AG04449 (cell line): ENCODE results near the gene RYK.

Experiments
- CTCF ChIA-PET: fragments of 350-600 bp; formaldehyde crosslinking; extraction: SDS; loops from one replicate; lab custom pipeline; 2021; ENCODE audit warnings: antibody characterized with exemption; lab: Yijun Ruan, JAX
- POLR2A ChIA-PET: fragments of 400-600, 350-600 bp; formaldehyde crosslinking; extraction: SDS; loops from one replicate; lab custom pipeline; 2020; ENCODE audit warnings: antibody characterized with exemption, inconsistent platforms; lab: Yijun Ruan, JAX
- DNase-seq: peaks from one replicate; pipeline ENCODE4 v3.0.0-alpha.2; 2010; ENCODE audit warnings: low read depth, low spot score
- H3K4me3 ChIP-seq: 2 replicates; pipeline ENCODE4 v1.5.1; 2011; ENCODE audit warnings: low read depth, mild to moderate bottlenecking, control low read depth, low read length
- TF ChIP-seq, protein P1 (sequence below): IDR thresholded peaks from one replicate; pipeline ENCODE4 v1.5.1; 2011; ENCODE audit warnings: mild to moderate bottlenecking, moderate library complexity, low read length, control low read depth, inconsistent platforms; ENCODE audit not compliant: insufficient read depth; ENCODE audit errors: missing control alignments

The RYK gene

DNA sequence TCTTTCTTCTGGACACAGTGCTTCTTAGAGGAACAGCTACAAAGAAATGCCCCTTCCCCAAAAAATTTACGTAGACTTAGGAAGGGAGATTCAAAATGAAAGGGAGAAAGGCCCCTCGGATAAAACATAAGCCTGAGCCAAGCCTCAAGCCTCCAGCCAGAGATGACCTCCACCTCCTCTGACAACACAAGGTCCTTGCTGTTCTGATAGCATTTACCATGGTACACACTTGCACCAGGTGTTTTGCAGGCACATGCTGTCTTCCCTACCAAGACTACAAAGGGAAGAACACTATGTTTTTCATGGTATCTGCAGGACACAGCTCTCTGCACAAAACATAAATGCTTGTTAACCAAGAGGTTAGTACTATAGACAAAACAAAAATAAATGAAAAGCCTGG is 27.8 kb downstream of the RYK start:
- H3K4me3 ChIP-seq, result no peak overlapping the region
- TF ChIP-seq, protein P1, sequence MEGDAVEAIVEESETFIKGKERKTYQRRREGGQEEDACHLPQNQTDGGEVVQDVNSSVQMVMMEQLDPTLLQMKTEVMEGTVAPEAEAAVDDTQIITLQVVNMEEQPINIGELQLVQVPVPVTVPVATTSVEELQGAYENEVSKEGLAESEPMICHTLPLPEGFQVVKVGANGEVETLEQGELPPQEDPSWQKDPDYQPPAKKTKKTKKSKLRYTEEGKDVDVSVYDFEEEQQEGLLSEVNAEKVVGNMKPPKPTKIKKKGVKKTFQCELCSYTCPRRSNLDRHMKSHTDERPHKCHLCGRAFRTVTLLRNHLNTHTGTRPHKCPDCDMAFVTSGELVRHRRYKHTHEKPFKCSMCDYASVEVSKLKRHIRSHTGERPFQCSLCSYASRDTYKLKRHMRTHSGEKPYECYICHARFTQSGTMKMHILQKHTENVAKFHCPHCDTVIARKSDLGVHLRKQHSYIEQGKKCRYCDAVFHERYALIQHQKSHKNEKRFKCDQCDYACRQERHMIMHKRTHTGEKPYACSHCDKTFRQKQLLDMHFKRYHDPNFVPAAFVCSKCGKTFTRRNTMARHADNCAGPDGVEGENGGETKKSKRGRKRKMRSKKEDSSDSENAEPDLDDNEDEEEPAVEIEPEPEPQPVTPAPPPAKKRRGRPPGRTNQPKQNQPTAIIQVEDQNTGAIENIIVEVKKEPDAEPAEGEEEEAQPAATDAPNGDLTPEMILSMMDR, result no peak
- CTCF ChIA-PET, result interaction anchor here (1.2 to 12.5 kb wide), 5 partner anchors 9 to 251 kb away, joined by 3 to 162 read pairs (median 4); no protein-coding TSS in a partner anchor
- POLR2A ChIA-PET, result no interaction called here
- DNase-seq, result no peak

DNA sequence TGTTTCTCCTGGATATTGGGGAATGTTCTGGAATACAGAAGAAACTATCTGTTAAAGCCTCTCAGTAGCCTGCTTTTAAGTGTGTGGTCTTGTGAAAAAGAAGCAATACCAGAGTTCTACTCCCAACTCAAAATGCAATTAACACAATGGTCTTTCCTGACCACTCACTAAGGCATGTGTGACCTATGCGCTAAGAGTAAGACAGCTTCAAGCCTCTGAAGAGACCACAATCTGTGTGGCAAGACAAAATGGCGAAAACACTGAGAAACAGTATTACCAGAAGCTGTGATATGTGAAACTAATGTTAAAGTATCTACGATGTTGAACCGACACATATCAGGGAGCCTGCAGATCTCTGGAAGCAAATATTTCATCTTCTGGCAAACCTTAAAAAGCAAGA is 33.8 kb downstream of the RYK start:
- DNase-seq, result no peak
- POLR2A ChIA-PET, result no interaction called here
- H3K4me3 ChIP-seq, result no peak overlapping the region
- CTCF ChIA-PET, result interaction anchor here (1.2 to 13.5 kb wide), 10 partner anchors 12 to 287 kb away, joined by 3 to 284 read pairs (median 4); no protein-coding TSS in a partner anchor
- TF ChIP-seq, protein P1, result no peak

DNA sequence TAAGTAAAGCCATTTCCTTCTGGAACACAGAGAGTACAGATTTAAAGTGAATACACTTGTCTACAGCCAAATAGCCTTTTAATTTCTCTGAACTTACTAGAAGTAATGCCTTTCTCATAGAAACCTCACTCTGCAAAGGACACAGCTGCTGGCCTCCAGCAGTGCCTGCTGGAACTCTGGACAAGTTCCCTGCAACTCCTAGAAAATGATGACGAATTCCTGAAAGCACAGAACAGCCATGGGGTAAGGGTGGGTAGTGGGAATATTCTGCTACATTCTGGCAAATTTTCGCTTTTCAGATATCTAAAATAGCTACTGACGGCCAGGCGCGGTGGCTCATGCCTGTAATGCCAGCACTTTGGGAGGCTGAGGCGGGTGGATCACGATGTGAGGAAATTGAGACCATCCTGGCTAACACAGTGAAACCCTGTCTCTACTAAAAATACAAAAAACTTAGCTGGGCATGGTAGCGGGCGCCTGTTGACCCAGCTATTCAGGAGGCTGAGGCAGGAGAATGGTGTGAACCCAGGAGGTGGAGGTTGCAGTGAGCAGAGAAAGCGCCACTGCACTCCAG is 34.4 kb downstream of the RYK start:
- TF ChIP-seq, protein P1, result no peak
- DNase-seq, result no peak
- no peak overlapping the region for H3K4me3 ChIP-seq
- POLR2A ChIA-PET, result no interaction called here
- CTCF ChIA-PET, result interaction anchor here (0.7 to 13.5 kb wide), 12 partner anchors 8 to 286 kb away, joined by 3 to 284 read pairs (median 4); no protein-coding TSS in a partner anchor

DNA sequence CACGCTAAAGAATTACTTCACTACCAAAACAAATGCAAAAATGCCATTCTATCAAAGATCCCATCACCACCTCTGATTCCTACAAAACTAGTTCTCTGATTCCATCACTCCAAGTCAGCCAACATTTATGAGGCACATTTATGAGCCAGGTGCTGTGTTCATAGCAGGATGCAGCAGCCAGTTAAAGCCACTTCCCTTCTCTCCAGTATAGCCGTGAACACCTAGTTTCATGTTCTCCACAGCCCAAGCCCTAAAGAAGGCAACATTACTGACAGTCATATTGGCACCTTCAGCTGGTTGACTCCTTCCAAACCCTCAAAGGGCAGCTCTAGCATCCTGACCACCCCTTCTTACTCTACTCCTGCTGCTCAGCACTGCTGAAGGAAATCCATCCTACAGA is 36.4 kb downstream of the RYK start:
- ChIA-PET POLR2A (no interaction called here), CTCF (interaction anchor here (0.8 to 13.5 kb wide), 13 partner anchors 11 to 284 kb away, joined by 3 to 284 read pairs (median 39); no protein-coding TSS in a partner anchor)
- no peak for DNase-seq
- no peak overlapping the region for H3K4me3 ChIP-seq
- TF ChIP-seq, protein P1, result no peak

DNA sequence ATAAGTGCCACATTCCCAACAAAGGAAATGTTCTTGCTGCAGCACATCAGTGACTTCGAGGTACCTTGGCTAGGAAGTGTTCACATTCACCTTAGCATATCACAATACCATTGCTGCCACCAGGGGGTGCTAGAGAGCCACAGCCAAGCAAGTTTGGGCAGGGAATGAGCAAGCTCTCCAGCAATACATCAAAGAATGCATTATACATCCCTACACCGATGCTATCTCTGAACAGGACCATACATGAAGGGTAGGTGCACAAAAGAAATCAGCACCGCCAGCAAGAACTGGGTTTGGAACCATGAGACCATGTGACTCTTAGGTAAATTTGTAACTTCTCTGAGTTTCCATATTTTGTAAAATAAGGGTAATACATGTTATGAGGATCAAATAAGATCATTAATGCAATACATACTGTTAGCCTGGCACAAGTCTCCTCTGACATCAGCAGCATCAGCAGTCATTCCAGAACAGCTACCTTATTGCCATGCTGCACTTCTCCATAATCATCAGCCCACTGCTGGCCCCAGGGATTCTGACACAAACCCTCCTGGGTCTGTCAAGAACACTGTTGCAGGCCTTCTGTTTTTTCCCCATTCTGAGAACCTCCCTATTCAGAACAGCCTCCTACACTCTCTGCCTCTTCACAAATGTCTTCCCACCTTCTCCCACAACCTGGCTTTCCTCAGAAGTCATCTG is 37.5 kb downstream of the RYK start:
- H3K4me3 ChIP-seq, result no peak overlapping the region
- no peak for DNase-seq
- POLR2A ChIA-PET, result no interaction called here
- TF ChIP-seq, protein P1, result peak; percentile 96
- CTCF ChIA-PET, result interaction anchor here (0.6 to 13.5 kb wide), 49 partner anchors 9 to 1498 kb away, joined by 3 to 284 read pairs (median 8); partner anchors contain the start of gene RYK

DNA sequence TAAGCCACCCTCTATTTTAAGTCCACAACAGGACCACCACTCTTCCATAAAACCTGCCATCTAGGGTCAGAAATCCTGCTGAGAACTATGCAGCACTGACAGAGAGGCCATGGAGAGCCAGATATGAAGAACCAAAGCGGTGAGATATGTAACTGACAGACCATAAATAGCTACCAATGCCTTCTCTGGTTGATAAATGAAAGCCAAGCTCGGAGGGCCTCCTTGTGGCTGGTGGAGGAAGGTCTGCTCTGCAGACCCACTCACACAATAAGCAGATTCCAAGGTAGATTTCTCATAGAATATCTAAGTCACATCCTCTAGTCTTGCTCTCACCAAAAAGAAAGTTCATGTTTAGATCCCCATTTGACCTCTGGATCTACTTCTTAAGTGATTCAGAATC is 38.9 kb downstream of the RYK start:
- no peak overlapping the region for H3K4me3 ChIP-seq
- ChIA-PET CTCF (interaction anchor here (0.6 to 13.5 kb wide), 55 partner anchors 8 to 1486 kb away, joined by 3 to 284 read pairs (median 7); partner anchors contain the start of gene RYK), POLR2A (interaction anchor here (0.6 kb wide), 1 partner anchor 38 kb away, joined by 3 read pairs; the partner anchor contains the start of gene RYK)
- TF ChIP-seq, protein P1, result peak; percentile 69
- no peak for DNase-seq
